Medulla oblongata (tissue), 1 donor: ENCODE data around the gene PPM1E.
"Not testable (repeated sequence)": the region's sequence is repeated elsewhere in the genome, so short reads cannot be mapped to it uniquely, and the experiment has no call there.

Experiments
- DNase-seq: peaks from one replicate; pipeline ENCODE4 v3.0.0-alpha.2; 2015; ENCODE audit errors: extremely low spot score

PPM1E gene

DNA sequence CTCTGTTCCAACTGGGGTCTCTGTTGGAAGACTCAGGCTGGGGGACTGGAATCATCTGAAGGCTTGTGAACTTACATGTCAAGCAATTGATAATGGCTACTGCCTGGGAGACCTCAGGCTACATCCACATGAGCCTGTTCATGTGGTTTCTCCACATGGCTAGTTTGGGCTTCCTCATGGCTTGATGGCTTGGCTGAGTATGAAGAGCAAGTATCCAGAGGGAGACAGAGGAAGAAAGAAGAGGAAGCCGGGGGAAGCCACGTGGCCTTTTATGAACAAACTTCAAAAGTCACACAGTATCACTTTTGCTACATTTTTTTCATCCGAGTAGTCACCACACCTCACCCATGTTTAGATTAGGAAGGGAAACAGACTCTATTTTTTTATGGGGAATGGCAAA, 192.2 kb downstream of the PPM1E start:
- no peak for DNase-seq

DNA sequence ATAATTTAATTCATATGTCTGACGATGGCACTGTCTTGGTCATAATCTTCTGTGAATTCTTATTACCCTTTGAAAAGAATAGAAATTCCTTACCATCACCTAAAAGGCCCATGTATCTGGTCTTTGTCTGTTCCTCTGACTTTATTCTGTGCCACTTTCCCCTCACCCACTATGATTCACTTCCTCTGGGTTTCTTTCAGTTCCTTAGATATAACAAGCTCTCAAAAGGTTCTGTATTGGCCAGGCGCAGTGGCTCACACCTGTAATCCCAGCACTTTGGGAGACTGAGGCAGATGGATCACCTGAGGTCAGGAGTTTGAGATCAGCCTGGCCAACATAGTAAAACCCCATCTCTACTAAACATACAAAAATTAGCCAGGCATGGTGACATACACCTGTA, 198.7 kb downstream of the PPM1E start:
- DNase-seq, result not testable (repeated sequence)

DNA sequence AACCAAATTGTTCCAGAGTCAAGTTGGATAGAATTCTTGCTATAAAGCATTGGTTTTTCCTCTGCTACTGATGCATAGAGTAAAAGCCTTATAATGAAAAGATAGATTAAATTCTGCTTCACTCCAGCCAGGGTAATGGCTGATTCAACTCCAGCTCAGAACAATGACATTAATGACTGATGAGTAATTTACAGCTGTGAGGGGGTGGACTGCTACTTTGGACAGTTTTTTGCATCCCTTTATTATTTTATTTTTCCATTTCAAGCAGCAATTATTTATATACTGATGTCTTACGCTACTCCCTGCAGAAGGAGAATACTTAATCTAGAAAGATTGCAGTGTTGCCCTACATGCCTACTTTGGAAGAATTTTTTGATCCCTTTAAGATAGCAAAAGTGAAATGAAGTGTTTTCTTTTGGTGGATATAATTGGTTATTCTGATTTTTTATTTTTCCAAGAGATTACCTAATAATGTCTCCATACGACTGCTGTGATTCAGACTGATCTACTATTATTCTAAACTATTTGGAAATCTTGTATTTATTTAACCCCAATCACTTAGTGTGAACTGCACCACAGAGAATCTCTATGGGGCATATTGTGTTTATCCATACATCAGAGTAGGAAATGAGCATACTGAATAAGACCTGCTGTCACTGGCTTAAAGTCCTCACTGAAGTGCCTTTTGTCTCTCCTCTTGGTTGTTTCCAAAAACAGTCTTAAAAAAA, 201.5 kb downstream of the PPM1E start:
- no peak for DNase-seq

- not testable (repeated sequence) for DNase-seq
These were observed 202.0 kb downstream of the PPM1E start for GRCh38 chr17:58957725-58958073.

- DNase-seq, result peak; percentile 24
These were observed 204.4 kb downstream of the PPM1E start for GRCh38 chr17:58960068-58960467.

GRCh38 chr17:58965221-58965620, 209.6 kb downstream of the PPM1E start:
- no peak for DNase-seq

DNA sequence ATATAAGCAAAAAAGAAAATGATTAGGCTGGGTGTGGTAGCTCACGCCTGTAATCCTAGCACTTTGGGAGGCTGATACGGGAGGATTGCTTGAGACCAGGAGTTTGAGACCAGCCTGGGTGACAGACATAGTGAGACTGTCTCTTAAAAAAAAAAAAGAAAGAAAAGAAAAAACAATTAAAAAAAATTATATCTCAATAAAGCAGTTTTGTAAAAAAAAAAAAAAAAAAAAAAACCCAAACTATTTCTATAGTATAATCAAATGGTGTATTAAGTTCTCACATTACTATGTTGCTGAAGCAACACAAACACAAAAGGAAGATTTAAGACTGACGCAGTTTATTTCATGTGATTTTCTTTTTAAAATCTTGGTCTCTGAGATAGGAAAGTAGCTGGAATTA, 210.6 kb downstream of the PPM1E start:
- DNase-seq, result no peak

DNA sequence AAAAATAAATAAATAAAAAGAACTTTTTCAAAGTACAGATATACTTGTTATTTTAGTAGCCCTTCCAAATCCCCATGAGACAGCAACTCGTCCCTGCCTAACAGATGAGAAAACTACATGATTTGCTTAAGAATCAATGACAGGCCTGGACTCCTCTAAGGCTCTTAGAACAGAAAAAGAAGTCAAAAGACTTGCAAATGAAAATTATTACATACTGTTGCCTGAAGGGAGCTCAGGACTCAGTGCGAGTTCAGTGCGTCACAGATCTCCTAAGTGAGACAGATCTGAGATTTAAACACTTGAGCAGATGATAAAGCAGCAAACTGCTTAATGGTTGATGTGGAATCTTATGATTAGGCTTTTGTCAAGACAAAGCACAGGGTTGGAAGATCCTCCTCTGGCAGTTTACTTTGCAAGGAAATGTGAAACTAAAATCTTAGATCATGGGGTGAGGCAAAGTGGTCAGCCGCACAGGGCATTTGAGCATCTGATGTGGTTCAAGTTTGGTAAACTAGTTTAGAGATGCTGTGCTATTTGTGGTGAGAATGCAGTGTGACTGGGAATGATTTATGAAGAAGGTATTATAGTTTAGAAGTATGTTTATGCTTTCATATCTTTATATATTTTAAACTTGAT, 212.9 kb downstream of the PPM1E start:
- no peak for DNase-seq

DNA sequence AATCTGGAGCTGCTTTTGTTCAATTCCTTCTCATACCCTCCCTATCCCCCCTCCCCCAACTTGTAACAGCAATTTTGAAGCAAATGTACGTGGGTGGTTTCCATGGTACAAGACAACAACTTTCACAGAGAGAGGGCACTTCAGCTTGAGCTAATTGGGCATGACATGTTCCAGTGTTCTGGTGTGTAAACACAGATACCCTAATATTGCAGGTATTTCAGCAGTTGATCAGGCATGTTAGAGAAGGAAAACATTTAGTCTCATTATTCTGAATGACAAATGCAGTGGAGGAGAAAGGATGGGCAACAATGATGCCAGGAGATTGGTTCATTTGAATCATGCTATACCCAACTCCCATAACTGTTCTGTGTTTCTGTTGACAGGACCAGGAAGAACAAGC, 213.5 kb downstream of the PPM1E start:
- DNase-seq, result no peak

DNA sequence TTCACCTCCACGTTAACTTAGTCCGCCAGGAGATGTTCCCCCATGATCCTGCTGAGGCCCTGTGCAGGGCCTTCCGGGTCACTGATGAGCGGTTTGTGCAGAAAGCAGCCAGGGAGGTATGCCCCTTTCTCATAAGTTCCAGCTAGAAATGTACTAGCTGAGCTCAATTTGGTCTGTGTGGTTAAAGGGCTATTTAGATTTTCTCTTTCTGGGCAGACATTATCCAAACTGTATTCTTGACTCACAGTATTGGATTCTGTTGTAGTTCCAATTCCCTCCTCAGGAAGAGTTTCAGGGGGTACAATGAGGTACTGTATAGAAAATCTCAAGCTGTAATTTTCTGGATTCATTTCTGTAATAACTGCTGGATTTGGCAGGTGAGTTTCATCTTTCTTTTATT, 214.0 kb downstream of the PPM1E start:
- no peak for DNase-seq

DNA sequence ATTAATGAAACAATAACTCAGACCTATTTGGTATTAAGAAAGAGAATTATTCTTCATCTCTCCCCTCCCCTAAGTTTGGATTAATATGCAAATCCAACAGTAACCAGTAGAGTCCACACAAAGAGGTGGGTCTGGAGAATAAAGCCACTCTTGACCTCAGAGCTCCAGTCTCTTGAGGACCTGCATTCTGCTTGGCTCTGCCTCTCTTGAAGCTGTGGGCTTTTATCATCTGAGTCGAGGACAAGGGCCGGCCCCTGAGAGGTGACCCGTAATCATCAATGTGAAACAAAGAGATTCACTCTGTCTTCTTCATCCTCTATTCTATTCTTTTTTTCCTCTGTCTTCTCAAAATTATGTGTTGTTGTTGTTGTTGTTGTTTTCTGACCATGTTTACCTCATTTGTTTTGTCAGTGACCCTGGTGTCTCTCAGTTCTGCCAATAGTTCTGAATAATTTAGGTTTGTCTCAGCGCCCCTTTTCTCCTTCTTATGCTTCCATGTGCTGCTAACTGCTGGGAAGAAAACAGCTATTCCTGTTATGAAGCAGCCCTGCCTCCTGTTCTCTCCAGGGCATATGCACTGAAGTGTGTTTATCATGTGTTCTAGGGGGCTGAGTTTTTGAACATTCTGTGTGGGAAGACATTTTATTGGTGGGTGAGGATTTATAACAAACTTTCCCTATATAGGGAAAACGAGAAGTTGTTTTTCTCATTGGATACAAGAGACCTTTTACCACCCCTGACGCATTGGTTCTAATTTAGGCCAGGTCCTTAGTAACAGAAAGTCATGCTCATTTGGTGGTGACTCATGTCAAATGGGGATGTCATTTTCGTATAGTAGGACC, 215.2 kb downstream of the PPM1E start:
- DNase-seq, result no peak

DNA sequence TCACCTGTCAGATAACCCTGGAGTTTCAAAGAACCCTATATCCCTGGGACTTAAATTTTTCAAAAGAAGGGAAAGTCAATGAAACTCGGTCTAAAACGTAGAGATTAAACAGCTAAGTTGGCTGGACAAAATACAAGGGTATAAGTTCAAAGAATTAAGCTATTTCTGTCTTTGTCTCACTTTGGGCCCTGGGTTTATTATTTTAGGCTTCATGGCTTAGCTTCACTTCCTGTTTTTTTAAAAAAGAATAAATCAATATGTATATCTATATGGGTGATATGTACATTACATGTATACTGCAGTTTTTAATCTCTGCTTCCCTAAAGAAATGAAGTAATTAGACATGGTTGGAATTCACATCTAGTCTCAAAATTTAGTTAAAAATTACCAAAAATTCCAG, 218.7 kb downstream of the PPM1E start:
- DNase-seq, result no peak

- no peak for DNase-seq
These were observed 220.9 kb downstream of the PPM1E start for GRCh38 chr17:58976541-58976940.

GRCh38 chr17:58980706-58981481, 225.2 kb downstream of the PPM1E start:
- no peak for DNase-seq

DNA sequence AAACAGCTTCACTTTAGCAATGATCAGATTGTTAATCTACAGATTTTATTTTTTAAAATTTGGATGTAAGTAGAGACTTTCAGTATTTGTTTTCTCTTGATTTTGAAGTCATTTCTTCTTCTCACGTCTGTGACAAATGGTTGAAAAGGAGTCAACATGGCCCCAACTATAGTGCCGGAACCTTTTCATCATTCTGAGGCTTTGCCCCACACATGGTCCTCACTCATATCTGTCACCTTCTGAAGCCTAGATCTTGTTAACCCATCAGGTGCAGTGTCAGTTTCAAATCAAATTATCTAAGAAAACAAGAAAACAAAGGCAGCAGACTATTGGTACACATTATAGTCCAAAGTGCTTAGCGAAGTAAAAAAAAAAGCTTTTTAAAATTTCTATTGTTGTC, 227.0 kb downstream of the PPM1E start:
- no peak for DNase-seq

- DNase-seq, result no peak
These were observed 229.7 kb downstream of the PPM1E start for GRCh38 chr17:58985367-58985766.

DNA sequence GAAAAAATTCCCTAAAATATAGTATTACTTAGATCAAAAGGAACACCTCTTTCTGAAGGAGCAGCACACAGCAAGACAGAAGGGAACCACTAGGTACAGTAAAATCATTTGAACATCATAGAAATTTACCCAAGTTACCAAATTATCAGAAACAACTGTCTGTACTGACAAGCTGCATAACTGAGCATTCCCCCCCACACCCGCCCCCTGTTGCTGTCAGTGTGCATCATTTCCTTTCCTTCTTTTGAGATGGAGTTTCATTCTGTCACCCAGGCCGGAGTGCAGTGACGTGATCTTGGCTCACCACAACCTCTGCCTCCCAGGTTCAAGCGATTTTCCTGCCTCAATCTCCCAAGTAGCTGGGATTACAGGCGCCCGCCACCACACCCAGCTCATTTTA, 230.3 kb downstream of the PPM1E start:
- no peak for DNase-seq

- DNase-seq, result no peak
These were observed 234.0 kb downstream of the PPM1E start for GRCh38 chr17:58989629-58990028.

- no peak for DNase-seq
These were observed 236.2 kb downstream of the PPM1E start for GRCh38 chr17:58991718-58992331.

DNA sequence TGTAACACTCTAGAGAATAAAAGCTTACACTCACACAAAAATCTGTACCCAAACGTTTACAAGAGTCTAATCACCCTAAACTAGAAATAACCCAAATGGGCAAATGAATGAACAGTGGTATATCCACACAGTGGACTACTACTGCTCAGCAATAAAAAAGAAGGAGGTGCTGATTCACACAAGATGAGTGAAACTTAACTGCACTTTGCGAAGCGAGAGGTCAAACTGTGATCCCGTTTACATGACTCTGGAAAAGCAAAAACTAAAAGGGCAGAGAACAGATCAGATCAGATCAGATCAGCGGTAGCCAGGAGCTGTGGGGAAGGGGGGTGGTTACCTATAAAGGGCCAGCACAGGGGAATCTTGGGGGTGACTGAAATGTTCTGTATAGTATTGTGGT, 237.7 kb downstream of the PPM1E start:
- no peak for DNase-seq

- DNase-seq, result no peak
These were observed 239.7 kb downstream of the PPM1E start for GRCh38 chr17:58995247-58995940.
